Hematopoietic multipotent progenitor cell treated with erythropoietin and hydrocortisone succinate and interleukin-3 and kit ligand, for 15 days (in vitro differentiated cells): ENCODE results near the gene SNRK.

Experiments
- DNase-seq: peaks from one replicate; pipeline ENCODE4 v3.0.0-alpha.2; 2015; ENCODE audit warnings: low spot score

The SNRK gene

DNA sequence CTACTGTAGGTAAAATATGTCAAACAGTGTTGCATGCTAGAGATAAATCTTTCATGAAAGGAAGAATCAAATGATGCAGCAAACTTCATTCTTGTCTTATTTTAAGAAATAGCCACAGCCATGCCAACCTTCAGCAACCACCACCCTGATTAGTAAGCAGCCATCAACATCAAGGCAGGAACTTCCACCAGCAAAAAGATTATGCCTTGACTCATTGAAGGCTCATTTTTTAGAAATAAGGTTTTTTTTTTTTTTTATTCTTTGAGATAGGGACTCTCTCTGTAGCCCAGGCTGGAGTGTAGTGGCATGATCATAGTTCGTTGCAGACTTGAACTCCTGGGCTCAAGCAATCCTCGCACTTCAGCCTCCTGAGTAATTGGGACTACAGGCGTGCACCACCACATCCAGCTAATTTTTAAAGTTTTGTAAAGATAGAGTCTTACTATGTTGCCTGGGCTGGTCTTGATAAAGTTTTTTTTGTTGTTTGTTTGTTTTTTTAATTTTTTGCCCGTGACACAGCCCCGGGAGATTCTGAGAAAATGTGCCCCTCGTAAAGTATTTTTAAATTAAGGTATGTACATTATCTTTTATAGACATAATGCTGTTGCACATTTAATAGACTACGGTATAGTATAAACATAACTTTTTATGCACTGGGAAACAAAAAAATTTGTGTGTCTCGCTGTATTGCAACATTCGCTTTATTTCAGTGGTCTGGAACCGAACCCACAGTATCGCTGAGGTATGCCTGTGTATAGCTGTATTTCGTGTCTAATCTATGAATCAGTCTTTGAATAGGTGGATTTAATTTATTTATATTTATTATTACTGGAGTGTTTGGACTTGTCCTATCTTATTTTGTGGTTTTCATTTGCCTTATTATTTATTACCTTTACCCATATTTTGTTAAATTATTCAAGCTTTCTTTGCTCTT, 23.3 kb downstream of the SNRK start:
- no peak for DNase-seq

DNA sequence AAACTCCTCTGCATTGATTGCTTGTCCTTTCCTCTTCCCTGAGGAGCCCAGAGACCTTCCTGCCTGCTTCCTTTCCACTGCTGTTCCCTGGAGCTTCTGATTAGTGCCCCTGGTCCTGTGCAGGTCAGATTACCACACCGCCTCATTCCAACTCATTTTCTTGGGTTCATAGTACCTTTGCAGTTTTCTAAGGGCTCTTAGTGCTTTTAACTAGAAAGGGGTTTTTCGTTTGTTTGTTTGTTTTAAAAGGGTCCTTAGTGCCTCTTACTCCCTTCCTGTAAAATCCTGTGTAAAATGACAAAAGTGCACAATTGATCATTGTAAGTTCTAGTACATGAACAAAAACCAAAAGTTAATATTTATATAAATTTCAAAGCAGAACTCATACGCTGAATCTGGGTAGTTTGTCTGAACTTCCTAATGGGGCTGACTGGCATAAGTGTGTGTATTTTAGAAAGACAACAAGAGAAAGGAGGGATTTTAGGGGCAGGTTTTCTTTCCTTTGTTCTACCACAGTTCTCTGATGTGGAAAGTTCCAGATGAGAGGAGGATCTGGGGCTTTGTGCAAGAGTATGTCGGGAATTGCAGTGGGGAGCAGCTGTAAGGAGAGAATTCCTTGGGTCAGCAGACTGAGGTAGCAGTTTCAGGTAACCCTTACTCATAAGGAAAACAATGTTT, 30.6 kb downstream of the SNRK start:
- DNase-seq: no peak

DNA sequence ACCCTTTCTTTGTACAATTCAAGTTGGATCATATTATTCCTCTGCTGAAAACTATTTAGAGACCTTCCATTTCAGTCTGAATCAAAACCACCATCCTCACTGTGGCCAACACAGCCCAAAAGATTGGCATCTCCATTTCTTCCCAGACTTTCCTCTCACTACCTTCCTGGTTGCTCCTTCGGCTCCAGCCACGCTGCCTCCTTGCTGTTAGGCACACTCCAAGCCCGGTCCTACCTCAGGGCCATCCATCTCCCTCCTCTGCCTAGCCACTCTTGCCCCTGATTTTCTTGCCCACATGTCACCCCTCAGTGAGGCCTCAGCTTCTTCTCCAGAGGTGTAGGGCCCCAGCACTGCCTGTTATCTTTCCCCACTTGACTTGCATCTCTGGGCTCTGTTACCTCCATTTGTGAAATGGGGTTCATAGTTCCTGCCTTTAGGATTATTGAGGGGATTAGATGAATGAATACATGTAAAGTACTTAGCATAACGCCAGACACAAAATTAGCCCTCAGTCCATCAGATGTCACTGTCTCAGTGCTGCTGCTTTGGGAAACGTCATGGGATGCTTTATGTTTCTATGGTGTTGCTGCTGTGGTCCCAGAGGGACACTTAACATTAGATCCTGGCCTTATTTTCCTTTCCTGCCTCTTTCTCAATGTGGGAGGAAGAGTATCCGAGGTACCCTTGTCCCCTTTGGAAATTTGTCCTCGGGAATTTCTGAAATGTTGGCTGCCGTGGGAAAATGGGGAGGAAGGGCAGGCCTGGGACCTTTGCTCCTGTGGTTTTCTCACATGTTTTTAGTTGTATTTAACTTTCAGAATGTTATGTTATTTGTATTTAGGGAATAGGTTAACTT, 31.3 kb downstream of the SNRK start:
- DNase-seq: no peak

DNA sequence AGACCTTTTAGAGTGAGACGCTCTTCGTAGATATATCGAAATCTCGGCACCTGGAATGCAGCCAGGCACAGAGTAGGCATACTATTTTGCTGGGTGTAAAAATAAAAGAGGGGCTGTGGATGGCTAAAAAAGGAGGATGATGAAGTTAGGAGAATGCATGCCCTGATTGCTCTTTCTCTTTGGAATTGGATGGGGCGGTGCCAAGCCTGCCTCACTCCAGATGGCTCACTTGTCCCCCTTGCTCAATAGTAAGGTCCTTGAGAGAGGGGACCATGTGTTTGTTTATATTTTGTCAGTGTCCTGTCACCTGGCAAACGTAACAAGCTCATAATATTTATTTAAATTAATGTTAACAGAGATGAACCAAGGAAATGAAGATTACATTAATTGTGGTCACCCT, 33.0 kb downstream of the SNRK start:
- no peak for DNase-seq

DNA sequence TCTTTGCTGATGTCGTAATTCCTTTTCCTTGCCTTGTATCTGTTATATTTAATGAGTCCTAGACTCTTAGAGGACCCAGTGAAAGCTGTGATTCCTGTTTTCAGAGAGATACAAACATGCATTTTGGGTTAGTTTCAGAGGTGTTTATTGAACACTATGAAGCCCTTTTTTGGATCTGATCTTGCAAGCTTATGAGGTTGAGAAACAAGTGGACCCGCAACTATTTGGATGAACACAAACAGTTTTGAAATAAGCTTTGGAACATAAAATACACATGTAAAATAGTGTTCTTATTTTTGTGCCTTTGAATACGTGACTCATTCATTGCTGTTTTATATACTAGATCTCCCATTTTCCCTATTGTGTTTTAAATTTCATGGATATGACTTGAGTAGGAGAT, 33.5 kb downstream of the SNRK start:
- DNase-seq: no peak

DNA sequence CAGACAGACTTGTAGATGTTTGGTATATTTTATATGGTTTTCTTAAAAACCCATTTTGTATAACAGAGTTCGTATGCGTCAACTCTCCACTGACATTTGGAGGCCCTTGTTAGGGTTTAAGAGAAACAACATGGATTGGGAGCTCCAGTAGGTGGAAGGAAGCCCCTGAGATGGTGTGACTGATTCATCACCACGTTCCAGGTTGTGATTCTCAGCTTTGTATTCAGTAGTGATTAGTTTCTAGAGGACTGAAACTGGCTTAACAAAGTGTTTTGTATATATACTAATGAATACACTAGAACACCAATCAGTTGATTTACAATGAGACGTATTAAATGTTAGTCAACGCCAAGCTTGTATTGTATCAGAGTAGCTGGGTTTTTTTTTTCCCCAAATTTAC, 33.9 kb downstream of the SNRK start:
- no peak for DNase-seq

DNA sequence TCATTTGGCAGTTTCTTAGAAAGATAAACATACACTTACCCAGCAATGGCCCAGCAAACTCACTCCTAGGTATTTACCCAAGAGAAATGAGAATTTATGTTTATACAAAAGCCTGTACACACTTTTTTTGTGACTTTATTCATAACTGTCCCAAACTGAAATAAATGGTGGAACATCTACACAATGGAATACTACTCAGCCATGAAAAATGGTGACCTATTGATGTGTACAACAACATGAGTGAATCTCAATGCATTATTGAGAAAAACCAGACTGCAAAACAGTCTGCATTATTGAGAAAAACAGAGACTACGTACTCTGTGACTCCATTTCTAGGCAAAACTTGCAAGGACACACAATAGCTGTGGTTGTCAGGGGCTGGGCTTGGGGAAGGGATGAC, 37.2 kb downstream of the SNRK start:
- no peak for DNase-seq

DNA sequence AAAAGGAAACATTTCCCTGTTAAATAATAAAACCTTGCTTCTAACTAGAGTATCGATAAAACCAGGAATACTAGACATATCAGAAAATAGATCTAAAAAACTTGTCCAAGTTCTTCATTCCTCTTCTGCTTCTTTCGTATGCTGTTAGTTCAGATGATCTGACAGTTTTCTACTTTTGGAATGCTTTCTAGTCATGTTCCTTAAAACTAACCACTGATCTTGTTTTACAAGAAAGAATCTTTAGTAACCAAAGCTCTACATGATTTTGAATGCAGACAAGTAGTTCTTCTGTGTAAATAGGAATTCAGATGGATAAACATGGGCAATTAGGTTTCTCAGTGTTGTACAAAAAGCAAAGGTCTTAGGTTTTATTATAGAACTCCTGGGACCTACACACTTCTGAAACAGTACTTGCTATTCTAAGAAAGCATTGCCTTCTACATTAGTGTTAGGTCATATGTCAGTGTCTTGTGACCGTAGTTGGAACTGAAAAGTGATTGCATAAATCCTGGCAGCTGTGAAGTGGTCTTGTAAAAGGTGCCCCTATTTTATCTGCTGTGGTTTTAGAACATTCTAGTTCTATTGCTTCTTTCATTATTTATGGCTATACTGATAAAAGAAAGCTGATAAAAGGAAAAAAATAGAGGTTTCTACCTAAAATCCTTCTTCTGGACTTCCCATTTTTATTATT, 40.7 kb downstream of the SNRK start:
- DNase-seq: no peak

DNA sequence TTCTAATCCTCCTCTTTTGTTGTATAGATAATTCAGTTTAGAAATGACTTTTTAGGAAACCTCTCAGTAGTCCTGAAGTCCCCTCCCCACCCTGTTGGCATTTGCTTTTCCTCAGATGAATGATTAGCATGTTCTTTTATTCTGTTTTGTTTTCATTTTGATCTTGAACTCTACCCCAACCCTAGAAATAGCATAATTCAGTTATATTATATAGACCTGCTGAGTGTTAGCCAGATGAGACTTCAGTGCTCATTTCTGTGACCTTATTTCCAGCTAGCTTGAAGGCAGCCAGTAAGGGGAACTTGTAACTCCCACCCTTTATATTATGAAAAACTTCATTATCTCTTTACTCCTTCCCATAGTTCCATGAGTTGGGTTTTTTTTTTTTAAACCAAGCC, 41.2 kb downstream of the SNRK start:
- no peak for DNase-seq

DNA sequence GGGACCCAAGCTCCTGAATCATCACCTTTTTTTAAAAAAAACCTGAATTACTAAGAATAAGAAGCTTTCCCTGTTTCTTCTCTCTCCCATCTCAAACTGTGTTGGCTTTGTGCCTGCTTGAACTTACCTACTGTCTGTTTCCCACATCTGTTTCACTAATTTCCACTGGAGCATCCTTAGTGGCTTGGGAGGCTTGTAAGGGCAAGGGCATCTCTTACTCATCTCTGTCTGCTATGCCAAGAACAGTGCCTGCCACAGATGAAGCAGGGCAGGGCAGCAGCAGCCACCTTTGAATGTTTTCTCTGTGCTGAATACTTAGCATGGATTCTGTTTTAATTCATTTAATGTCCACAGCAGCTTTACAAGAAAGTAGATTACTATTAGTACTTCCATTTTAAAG, 42.3 kb downstream of the SNRK start:
- DNase-seq: no peak

DNA sequence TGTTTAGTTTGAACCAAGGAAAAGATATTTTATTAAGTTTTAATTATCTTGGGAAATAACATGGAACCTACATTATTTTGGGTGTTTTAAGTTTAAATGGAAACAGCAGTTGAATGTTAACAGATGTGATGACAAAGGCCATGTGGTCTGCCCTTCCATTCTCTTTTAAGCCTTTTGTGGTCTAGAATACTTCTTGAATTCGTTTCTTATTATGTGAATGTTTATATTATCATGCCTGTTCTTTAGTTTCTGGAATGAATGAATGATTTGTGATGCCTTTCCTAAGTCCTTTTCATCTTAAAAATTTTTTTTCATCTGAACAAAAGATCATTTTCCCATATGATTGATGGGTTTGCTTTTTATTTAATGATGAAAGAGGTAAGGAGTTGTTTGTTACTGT, 44.6 kb downstream of the SNRK start:
- DNase-seq: no peak

DNA sequence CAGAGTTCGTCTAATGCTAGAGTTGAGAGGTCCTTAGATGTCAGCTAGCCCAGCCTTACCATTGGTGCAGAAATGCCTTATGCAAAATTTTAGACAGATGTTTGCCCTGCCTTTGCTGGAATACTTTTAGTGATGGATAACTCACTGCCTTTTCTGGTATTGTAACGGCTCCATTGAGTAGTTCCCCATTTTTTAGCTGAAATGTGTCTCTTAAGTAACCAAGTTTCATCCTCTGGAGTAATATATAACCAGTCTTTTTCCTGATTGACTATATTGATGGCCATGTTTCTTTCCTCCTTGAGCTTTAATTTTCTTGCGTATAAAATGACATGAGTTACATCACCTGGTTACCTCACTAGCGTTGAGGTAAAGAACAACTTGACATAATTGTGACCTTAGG, 45.0 kb downstream of the SNRK start:
- no peak for DNase-seq

DNA sequence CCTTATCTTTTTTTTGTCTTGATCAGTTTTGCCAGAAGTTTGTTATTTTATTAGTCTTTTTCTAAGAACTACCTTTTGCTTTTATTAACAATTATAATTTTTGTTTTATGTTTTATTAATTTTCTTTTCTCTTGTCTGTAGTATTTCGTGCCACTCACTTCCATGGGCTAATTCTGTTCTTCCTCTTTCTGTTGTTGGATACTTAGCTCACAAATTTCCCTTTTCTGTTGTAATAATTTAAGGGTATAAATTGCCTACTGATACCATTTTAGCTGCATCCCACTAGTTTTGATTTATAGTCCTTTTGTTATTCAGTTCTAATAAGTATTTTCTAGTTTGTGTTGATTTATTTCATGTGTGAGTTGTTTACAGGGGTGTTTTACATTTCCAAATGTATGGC, 48.6 kb downstream of the SNRK start:
- DNase-seq: no peak

DNA sequence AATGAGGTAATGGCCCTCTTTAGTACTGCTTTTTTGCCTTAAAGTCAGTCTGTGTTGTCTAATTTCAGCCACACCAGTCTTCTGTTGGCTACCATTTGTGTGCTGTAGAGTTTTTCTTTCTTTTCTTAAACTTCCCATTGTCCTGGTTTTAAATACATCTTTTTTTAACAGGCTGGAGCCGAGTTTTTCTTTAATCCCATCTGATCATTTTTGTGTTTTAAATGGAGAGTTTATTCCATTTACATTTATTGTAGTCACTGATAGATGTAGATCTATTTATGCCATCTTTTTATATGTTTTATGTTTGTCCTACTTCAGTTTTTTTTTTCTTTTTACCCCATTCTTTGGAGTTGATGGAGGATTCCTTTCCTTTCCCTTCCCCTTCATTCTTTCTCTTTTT, 49.5 kb downstream of the SNRK start:
- DNase-seq: no peak

DNA sequence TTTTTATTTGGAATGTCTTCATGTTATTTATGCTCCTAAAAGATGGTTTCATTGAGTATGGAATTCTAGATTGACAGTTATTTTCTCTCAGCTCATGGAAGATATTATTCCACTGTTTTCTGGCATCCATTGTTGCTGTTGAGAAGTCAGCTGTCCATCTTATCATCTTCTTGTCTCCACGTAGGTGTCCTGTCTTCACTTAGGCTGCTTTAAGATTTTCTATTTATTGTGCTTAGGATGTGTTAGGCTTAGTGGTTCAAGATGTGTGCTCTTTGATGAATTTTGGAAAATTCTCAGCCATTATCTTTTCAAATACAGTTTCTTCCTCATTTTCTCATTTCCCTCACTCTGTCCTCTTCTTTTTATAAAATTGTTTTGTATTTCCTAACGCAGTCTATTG, 52.0 kb downstream of the SNRK start:
- no peak for DNase-seq

DNA sequence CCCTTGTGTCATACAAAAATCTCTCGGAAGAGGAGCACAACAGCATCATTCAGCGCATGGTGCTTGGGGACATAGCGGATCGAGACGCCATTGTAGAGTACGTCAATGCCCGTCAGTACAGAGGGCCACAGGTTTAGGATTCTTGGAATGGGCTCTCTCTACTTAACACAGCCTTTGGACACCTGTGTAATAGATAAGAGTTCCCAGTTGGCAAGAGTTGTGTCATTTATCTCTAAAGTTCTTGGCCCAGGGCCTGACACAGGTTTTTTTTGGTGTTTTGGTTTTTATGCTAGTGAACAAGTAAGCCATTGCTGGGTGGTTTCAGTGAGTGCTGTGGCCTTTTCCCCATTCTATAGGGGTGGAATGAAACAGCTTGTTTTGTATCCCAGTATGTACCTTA, 54.1 kb downstream of the SNRK start:
- no peak for DNase-seq

DNA sequence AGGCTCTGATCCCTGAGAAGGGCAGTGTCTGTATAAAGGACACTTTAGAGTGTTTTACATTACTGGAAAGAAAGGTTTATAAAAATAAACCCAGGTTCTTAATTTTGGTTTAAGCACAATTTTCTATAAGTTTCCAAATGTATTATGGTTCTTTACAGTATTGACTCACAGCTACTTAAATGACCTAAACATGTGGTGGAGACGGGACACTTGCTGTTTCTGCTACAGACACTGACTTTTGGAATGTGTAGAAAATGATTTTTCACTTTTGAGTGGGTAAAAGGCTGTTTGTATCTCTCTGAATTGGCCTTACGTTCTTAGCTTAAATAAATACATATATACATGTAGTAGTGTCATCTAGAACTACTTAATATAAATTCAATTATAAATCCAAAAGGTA, 55.4 kb downstream of the SNRK start:
- DNase-seq: no peak

DNA sequence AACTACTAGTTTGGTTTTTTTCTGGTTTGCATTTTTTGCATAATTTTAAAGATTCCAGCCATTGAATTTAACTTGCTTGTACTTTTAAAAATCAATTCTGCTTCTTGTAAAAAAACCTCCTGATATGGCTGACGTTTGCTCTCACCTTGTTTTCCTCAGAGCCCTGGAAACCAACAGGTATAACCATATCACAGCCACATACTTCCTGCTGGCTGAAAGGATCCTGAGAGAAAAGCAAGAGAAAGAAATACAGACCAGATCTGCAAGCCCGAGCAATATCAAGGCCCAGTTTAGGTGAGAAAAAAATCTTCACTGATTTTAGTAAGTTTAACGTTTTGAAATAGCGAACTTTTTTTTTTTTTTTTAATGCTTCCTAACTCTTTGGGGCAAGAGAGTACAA, 56.8 kb downstream of the SNRK start:
- no peak for DNase-seq

DNA sequence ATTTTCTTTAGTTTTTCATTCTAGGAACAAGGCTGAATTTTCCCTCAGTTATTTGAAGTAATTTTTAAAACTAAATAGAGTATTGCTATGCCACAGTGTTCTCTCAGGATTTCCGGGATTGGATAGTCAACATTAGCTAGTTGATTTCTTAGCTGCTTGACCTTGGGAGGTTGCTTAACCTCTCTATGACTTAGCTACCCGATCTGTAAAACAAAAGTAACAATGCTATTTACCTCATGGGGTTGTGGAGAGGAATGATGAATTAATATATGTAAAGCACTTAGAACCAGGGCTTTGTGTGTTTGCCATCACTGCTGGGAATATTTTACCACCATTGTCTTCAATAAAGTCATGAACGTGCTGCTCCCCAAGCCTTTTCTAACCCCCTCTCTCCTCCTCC, 57.5 kb downstream of the SNRK start:
- no peak for DNase-seq

DNA sequence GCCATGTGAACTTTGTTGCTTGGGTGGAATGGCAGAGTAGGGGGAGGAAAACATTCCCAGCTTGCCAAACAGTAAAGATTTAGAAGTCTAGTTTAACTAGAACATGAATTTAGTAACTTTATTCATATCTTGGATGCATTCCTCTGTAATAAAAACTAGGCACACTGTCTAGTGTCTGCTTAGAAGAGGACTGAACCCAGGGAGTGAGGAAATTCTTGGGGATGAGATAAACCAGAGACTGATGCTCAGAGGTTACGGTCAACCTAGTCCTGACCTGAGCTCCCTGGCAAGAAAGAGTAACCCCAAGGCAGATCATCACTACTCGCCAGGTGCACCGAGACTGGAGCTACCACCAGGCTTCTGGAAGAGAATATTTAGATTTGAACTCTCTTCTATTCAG, 58.2 kb downstream of the SNRK start:
- no peak for DNase-seq

DNA sequence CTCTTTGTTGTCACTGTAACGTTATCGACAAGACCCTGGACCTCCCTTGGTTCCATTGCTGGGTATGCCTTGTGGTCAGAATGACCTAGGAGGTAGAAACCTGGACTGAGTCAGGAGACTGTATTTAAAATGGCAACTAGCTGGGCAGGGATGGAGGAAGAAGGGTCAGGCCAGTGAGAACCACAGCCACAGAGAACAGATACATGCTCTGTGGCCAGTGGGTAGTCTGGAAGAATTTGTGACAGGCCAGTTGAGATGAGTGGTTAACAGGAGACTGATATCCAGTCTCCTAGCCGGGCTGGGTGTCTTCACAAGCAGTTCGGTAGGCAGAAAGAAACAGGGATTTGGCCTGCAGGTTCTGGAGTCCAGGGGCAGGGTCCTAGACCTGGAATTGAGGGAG, 58.9 kb downstream of the SNRK start:
- no peak for DNase-seq

DNA sequence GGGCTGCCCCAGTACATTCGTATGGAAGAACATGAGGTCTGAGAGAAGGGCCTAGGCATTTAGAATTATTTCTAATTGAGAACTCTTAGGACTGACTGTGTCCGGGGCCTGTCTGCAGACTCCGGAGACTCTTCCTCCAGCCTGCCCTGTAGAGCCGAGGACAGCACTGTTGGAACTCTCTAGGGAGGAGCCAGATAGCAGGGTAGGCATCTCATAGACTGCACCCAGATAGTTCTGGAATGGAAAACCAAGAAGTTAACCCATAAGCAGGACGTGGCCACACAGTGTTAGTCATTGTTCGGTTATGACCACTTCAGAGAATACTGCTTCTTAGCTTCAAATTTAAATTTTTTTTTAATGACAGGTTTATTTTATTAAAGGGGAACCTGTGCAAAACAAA, 59.5 kb downstream of the SNRK start:
- DNase-seq: no peak
